ENCODE results near the gene TEX19. TPM values are rescaled to one million over a fixed set of nuclear protein-coding genes. Genes with fewer than 3 reads are reported as not detected.

Gene TEX19
- total and polyA plus RNA-seq, 9 of the 15 experiments (the other 6 are each of a cell fraction or from before 2014, with no cell fraction given) = 0.10 to 4.9 (median 1.9) TPM

- TF ChIP-seq NFIX (CRISPR knock-in tag; IDR thresholded peaks at IDR 0.05; ENCODE audit: low read depth) (no peak), CBX1 (IDR thresholded peaks at IDR 0.05; ENCODE audit: low read depth) (no peak), ZNF354B (CRISPR knock-in tag; IDR thresholded peaks at IDR 0.05) (no peak), CREBBP (IDR thresholded peaks at IDR 0.05; ENCODE audit: low read depth, low read length) (no peak), GABPB1 (CRISPR knock-in tag; IDR thresholded peaks at IDR 0.05) (no peak), ZKSCAN1 (IDR thresholded peaks at IDR 0.05; ENCODE audit: low read depth, low read length) (0 out of 2 replicates have a peak, but pooled peaks have one; percentile 19), MYNN (IDR thresholded peaks at IDR 0.05) (peak; percentile 97), MYNN (CRISPR knock-in tag; IDR thresholded peaks at IDR 0.05) (no peak), NCOA1 (IDR thresholded peaks at IDR 0.05; ENCODE audit: low read depth) (peak; percentile 86), ZFP30 (CRISPR knock-in tag; IDR thresholded peaks at IDR 0.05; ENCODE audit: borderline replicate concordance) (no peak), SIN3A (IDR thresholded peaks at IDR 0.05; ENCODE audit: borderline replicate concordance in 2 of 2, control insufficient read depth in 1 of 2, low read depth in 2 of 2, low read length in 2 of 2) (peak in 1 of 2 experiments; percentile 51; a peak in 1 of 4 replicates), MEIS2 (IDR thresholded peaks at IDR 0.05; ENCODE audit: partially characterized antibody) (peak; percentile 81), ZNF639 (CRISPR knock-in tag; conservative IDR thresholded peaks at IDR 0.05 in 1 of 2, IDR thresholded peaks at IDR 0.05 in 1 of 2) (peak in 1 of 2 experiments; percentile 92; a peak in 2 of 4 replicates), DPF2 (IDR thresholded peaks at IDR 0.05) (peak; percentile 98), ZNF76 (CRISPR knock-in tag; IDR thresholded peaks at IDR 0.05; ENCODE audit: borderline replicate concordance) (peak; percentile 84; the same call in 1 of the 2 replicates), MTA3 (IDR thresholded peaks at IDR 0.05; ENCODE audit: borderline replicate concordance) (peak; percentile 94), SMAD1 (IDR thresholded peaks at IDR 0.05; ENCODE audit: low read depth, low read length, partially characterized antibody) (peak; percentile 50), SUPT5H (IDR thresholded peaks at IDR 0.05) (no peak), ETS2 (tag; IDR thresholded peaks at IDR 0.05; ENCODE audit: borderline replicate concordance, poor library complexity, severe bottlenecking) (peak; percentile 66), MTA2 (IDR thresholded peaks at IDR 0.05; ENCODE audit: low read depth) (peak; percentile 89)
- TF ChIP-seq, protein P1, sequence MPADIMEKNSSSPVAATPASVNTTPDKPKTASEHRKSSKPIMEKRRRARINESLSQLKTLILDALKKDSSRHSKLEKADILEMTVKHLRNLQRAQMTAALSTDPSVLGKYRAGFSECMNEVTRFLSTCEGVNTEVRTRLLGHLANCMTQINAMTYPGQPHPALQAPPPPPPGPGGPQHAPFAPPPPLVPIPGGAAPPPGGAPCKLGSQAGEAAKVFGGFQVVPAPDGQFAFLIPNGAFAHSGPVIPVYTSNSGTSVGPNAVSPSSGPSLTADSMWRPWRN (IDR thresholded peaks at IDR 0.05; ENCODE audit: low read depth) = peak; percentile 86
- TF ChIP-seq, protein P2, sequence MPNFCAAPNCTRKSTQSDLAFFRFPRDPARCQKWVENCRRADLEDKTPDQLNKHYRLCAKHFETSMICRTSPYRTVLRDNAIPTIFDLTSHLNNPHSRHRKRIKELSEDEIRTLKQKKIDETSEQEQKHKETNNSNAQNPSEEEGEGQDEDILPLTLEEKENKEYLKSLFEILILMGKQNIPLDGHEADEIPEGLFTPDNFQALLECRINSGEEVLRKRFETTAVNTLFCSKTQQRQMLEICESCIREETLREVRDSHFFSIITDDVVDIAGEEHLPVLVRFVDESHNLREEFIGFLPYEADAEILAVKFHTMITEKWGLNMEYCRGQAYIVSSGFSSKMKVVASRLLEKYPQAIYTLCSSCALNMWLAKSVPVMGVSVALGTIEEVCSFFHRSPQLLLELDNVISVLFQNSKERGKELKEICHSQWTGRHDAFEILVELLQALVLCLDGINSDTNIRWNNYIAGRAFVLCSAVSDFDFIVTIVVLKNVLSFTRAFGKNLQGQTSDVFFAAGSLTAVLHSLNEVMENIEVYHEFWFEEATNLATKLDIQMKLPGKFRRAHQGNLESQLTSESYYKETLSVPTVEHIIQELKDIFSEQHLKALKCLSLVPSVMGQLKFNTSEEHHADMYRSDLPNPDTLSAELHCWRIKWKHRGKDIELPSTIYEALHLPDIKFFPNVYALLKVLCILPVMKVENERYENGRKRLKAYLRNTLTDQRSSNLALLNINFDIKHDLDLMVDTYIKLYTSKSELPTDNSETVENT (CRISPR knock-in tag; IDR thresholded peaks at IDR 0.05) = 0 out of 2 replicates have a peak, but pooled peaks have one; percentile 39
Measured at GRCh38 chr17:82345151-82345976, 13.7 kb upstream of the TEX19 start (continued).
